Type B pancreatic cell (in vitro differentiated cells): Measurements from ENCODE around the gene MOG. TPM values are rescaled to one million over a fixed set of nuclear protein-coding genes. Genes with fewer than 3 reads are reported as not detected.

Experiments used
- DNase-seq: peaks from one replicate; pipeline ENCODE4 v3.0.0; 2021; ENCODE audit warnings: mixed read lengths; ENCODE audit not compliant: unreplicated experiment; ENCODE audit errors: extremely low spot score
- H3K27ac Mint-ChIP-seq: 2 replicates; pipeline ENCODE4 v1.8.0; 2021; ENCODE audit warnings: mild to moderate bottlenecking, mixed read lengths
- H3K27me3 Mint-ChIP-seq: 2 replicates; pipeline ENCODE4 v1.8.0; 2021; ENCODE audit warnings: mixed read lengths
- H3K36me3 Mint-ChIP-seq: 2 replicates; pipeline ENCODE4 v1.8.0; 2021; ENCODE audit warnings: mixed read lengths
- H3K4me1 Mint-ChIP-seq: one replicate; pipeline ENCODE4 v1.8.0; 2021; ENCODE audit warnings: mixed read lengths; ENCODE audit not compliant: unreplicated experiment
- H3K4me3 Mint-ChIP-seq: 2 replicates; pipeline ENCODE4 v1.8.0; 2021; ENCODE audit warnings: mild to moderate bottlenecking, mixed read lengths
- H3K9me3 Mint-ChIP-seq: 2 replicates; pipeline ENCODE4 v1.8.0; 2021; ENCODE audit warnings: mixed read lengths
- CTCF ChIP-seq: fragments of 200-600 bp; sonication (generic); conservative IDR thresholded peaks from 2 replicates; pipeline ENCODE4 v1.5.0; 2021; ENCODE audit warnings: antibody characterized with exemption, mild to moderate bottlenecking
- total RNA-seq: library from RNA; stranded (reverse); gene quantifications from 2 replicates; pipeline ENCODE4 v1.2.1, GENCODE V29; 2021; ENCODE audit warnings: low replicate concordance

MOG gene
- total RNA-seq, 1 donor from 2014 or later, result not detected

DNA sequence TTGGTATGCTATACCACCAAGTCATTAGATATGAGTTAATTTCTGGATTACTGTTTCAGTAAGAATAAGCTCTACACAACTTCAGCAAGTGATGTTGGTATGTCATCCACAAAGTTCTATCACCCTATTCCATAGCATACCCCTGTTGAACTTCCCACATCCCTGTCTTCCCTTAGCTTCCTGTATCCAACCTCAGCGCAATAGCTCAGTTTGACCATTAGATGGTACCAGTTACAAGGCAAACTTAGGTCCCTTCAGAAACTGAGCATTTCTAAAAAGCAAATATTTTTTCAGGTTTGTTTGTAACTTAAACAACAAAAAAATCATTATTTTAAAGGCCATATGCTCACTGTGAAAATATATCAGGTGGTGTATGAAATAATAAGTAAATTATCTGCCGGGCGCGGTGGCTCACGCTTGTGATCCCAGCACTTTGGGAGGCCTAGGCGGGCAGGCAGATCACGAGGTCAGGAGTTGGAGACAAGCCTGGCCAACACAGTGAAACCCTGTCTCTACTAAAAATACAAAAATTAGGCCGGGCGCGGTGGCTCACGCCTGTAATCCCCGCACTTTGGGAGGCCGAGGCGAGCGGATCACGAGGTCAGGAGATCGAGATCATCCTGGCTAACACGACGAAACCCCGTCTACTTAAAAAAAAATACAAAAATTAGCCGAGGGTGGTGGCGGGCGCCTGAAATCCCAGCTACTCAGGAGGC lies 8.8 kb upstream of the MOG start:
- H3K27ac Mint-ChIP-seq, result no peak overlapping the region
- no peaks in the 10 kb centered on the region for H3K27me3 Mint-ChIP-seq
- peak; percentile 73 for TF ChIP-seq CTCF

DNA sequence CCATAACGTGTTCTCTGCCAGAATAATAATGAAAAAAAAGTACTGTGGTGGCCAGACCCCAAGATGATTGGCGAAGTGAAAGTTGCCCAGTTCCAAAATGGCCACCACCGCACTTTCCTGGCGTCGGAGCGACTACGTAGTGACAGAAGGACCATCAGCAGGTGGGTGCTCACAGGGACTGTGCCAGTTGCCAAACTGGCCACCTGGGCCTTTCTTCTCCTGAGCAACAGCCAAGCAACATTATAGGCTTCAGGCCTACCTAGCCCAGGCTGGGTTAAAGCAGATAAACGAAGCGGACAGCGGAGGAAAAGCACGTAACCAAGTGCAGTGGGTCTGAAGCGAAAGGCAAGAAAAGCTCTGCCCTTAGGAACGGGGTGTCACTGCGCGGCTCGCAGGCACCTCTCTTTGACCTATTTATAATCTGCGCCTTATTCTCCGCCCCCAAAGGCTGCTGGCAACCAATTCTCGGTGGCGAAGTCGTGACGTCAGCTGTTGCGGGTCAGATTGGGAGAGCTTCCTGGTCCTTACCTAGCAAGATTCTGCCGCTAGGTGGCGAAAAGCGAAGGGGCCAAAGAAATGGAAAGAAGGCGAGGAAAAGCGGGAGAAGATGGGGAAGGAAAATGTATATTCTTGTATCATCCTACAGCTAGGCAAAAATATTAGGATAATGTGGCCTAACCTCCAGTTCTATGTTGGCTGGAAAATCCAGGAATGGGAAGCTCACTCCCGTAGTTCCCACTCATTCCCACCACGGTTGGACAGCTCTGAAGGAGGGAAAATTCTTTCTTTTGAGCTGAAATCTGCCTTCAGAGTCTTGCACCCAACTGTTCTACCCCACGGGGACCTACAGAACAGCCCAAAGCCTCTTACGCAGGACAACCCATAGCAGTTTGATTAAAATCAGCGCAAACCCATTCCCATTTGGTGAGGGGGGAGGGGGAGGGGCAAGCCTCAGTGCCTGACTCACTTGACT lies 6.9 kb upstream of the MOG start:
- H3K27ac Mint-ChIP-seq, result peak overlapping the region; percentile 95
- H3K9me3 Mint-ChIP-seq, result no peaks in the 10 kb centered on the region
- H3K4me3 Mint-ChIP-seq, result peak overlapping the region; percentile 90
- peak; percentile 96 for DNase-seq
- H3K4me1 Mint-ChIP-seq, result peaks cover 10% of the 10 kb centered on the region
- no peaks in the 10 kb centered on the region for H3K27me3 Mint-ChIP-seq
- peak; percentile 91 for TF ChIP-seq CTCF
- no peaks in the 10 kb centered on the region for H3K36me3 Mint-ChIP-seq

More for the DNA sequence above, 8.8 kb upstream of the MOG start:
- H3K4me3 Mint-ChIP-seq, result no peak overlapping the region
- no peaks in the 10 kb centered on the region for H3K9me3 Mint-ChIP-seq
- H3K4me1 Mint-ChIP-seq, result peaks cover 10% of the 10 kb centered on the region
- DNase-seq, result no peak
- no peaks in the 10 kb centered on the region for H3K36me3 Mint-ChIP-seq

GRCh38 chr6:29651413-29652197 lies 5.3 kb upstream of the MOG start:
- no peak for DNase-seq
- no peak overlapping the region for H3K27ac Mint-ChIP-seq
- H3K4me1 Mint-ChIP-seq, result peaks cover 14% of the 10 kb centered on the region
- TF ChIP-seq CTCF, result peak; percentile 79
- no peak overlapping the region for H3K4me3 Mint-ChIP-seq
- H3K27me3 Mint-ChIP-seq, result peaks cover 6% of the 10 kb centered on the region
- no peaks in the 10 kb centered on the region for H3K9me3 Mint-ChIP-seq
- no peaks in the 10 kb centered on the region for H3K36me3 Mint-ChIP-seq

DNA sequence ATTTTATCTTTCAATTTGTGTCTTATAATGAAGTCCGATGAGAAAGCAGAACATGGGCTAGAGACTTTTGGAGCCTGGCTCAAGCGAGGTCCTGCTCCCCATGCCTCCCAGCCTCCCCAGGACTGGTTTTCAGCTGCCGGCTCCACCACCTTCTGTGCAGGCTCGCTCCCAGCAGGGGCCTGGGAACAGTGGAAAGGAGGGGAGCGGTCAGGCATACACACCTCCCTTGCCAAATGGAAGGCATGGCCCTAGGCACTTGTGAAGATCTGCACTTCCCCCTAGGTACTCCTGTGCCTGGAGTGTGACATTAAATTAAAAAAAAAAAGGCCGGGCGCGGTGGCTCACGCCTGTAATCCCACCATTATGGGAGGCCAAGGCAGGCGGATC lies 4.7 kb upstream of the MOG start:
- Mint-ChIP-seq H3K36me3 (no peaks in the 10 kb centered on the region), H3K4me1 (peaks cover 14% of the 10 kb centered on the region), H3K27ac (no peak overlapping the region), H3K9me3 (no peaks in the 10 kb centered on the region), H3K4me3 (no peak overlapping the region), H3K27me3 (peaks cover 6% of the 10 kb centered on the region)
- no peak for DNase-seq
- TF ChIP-seq CTCF, result no peak

DNA sequence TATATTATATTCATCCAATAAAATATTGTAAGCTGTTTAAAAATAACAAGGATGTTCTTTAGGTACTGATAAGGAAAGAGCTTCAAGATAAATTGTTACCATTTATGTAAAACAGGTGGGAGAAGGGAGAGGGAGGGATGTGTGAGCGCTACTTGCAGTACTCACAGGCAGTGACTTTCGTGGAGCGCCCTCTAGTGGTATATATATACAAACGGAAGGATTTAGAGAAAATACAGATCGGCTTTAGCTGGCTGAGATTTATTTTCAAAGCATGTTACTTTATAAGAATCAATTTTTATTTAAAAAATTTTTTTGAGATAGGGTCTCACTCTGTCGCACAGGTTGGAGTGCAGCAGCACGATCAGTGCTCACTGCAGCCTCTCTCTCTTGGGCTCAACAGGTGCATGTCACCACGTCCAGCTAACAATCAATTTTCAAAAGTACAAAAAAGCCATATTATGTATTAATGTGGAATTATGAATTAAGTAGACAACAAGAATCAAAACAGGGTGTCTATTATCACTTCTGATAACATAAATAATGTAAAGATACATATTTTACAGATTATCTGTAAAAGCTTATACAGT lies 3.3 kb upstream of the MOG start:
- Mint-ChIP-seq H3K4me1 (peaks cover 14% of the 10 kb centered on the region), H3K36me3 (no peaks in the 10 kb centered on the region), H3K27ac (no peak overlapping the region)

More for the DNA sequence above, 3.3 kb upstream of the MOG start:
- no peak overlapping the region for H3K4me3 Mint-ChIP-seq
- no peak for DNase-seq
- no peaks in the 10 kb centered on the region for H3K9me3 Mint-ChIP-seq
- peak; percentile 93 for TF ChIP-seq CTCF
- H3K27me3 Mint-ChIP-seq, result peaks cover 12% of the 10 kb centered on the region
